GM19467 (cell line): ENCODE measurements around the gene MYLK4.

Source experiments
- ATAC-seq: cut with Tn5 transposase; IDR thresholded peaks from one replicate; pipeline ENCODE4 v1.9.1; 2021; ENCODE audit warnings: mild to moderate bottlenecking, moderate library complexity; ENCODE audit not compliant: unreplicated experiment

MYLK4 gene

DNA sequence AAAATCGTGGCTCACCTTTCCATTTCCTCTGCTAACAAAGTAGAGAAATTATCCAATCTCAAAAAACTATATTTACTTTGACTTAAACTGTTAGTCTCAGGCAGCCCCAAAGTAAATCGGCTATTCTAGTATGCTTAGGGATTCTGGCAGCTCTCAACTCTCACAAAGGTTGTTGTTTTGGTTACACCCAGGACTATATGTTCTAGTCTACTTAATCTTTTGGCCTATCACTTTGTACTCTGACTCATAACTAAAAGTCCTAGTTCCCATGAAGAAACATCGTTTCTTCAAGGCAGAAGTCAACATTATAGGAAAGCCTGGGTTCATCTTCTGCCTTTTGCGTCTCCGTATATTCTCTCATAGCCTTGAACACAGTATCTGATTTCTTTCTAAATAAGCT is 42.3 kb downstream of the MYLK4 start:
- ATAC-seq, result no peak

- ATAC-seq, result no peak
These were observed 44.2 kb downstream of the MYLK4 start for GRCh38 chr6:2706558-2706957.

GRCh38 chr6:2705256-2705655 is 45.5 kb downstream of the MYLK4 start:
- no peak for ATAC-seq

GRCh38 chr6:2697291-2697690 is 53.4 kb downstream of the MYLK4 start:
- ATAC-seq, result no peak

GRCh38 chr6:2695454-2696095 is 55.1 kb downstream of the MYLK4 start:
- ATAC-seq, result no peak

DNA sequence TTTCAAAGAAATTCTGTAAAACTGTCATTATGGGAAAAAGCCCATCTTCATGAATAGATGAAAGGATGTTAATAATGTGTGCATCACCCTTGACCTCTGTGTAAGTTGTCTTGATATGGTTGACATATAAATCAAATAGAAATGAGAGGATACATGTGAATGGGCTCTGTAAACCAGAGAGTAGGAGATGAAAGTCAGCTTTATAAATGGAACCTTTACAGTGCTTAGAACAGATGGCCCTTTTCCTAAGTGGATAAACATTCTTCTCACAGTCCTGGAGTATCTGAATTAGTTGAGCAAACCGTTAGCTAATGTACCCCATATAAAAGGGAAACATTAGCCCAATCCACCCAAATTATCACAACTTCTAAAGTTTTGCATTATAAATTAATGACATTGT is 57.5 kb downstream of the MYLK4 start:
- no peak for ATAC-seq

DNA sequence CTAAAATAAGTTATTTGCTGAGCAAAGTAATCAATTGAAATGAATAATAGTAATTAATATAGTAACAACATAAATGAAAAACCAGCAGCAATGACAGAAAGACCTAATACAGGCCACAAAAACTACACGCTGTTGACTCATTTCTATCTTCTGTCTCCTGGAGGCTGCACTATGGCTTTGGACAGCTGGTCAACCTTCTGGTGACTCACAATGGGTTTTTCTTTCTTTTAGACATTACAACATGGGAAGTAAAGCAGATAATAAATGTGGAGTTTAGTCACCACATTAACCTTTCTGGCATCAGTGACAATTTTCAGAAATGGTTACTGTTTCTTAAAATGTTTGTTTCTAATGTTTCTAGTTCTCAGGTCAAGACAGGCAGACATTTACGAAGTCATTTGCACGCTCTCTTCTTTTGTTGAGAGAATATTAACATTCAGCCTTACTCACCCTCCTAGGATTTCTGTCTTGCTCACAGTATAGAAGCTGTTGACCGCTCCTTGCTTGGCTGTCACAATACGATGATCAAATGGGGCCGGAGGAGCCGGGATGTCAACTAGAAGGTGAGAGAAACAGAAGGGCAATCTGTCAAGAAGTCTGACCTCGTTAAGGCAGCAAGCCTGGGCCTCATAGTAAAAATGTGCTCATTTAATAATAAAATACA is 62.2 kb downstream of the MYLK4 start:
- ATAC-seq, result no peak

GRCh38 chr6:2687456-2687855 is 63.3 kb downstream of the MYLK4 start:
- ATAC-seq, result no peak

GRCh38 chr6:2686515-2686914 is 64.2 kb downstream of the MYLK4 start:
- ATAC-seq, result no peak

DNA sequence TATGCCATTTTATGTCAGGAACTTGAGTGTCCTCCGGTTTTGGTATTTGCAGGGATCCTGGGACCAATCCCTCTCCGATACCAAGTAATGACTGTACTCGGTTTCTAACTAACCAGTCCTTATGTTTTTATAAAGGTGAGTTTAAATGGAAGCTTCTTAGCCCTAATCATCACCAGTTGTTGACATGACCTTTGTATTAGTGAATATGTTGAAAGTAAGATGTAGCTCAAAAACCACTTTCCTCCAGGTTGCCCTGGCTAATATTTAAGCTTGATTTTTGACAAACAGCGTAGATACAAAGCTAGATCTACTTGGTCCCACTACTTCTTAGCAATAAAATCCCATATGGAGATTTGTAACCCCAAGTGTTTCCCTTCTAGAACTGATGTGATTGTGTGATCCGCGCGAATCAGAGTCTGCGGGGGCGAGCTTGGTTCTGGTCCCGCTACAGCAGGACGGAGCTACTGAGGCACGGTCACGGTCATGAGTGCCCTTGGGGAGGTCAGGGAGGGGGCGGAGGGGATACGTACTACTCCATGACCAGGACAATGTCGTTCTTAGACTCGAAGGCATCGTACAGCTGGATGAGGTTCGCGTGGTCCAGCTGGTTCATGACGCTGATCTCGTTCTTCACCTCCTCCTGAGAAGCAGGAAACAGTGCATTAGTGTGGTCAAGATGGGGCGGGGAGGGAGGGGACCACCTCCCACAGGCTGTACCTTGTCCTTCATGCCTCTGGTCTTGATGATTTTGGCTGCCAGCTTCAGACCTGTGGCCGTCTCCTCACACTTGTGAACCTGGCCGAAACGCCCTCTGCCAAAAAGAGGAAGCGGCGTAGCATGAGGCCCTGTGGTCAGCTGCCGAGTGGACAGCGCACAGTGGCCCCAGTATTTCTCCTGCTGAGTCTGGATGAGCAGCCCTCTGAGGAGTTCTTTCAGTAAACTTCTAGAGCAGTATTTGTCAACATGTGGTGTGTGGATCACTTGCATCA is 65.7 kb downstream of the MYLK4 start:
- ATAC-seq, result no peak

DNA sequence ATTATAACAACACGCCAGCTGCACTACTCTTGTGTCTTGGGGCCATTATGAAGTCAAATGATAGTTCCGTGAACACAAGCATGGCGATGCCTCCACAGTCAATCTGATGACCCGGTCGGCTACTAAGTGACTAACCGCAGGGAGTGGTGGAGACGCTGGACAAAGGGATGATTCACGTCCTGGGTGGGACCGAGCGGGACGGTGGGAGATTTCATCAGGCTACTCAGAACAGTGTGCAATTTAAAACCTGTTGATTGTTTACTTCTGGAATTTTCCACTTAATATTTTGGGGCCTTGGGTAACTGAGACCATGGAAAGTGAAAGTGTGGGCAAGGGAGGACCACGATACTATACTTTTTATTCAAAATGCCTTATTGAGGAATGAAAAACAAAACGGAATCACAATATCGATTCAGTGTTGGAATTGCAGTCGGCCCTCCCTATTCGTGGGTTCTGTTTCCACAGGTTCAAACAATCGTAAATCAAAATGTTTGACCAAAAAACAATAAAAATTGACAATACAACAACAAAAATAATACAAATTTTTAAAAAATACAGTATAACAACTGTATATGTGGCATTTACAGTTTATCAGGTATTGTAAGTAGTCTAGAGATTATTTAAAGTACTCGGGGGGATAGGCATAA is 66.5 kb downstream of the MYLK4 start:
- ATAC-seq, result no peak

DNA sequence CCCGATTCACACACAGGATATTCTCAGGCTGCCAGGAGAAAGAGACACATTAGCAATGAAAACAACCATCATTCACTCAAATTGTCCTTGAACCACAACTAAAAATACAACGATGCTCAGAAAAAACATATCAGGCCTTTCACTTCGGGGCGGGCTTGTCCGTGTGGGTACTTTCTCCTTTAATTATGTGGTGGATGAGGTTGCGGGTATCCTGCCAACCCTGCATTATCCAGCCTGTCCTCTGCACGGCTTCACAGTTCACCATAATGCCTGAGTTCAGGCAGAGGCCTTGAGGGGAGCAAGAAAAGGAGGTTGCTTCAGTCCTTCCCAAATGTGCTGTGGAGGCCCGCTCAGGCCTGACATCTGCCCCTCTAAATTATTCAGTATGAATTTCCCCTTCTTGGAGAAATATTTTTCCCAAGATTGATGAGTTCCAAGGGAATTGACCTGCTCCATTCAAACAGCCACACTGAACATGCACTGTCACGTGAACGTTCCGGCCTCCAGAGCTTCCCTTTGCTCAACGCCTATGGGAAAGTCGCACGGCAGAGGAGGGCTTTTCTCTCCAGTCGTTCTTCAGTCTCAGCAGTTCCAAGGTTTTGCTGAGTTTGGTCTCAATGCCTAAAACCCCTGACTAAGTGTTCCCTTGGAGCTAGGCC is 70.3 kb downstream of the MYLK4 start:
- no peak for ATAC-seq

GRCh38 chr6:2677080-2677593 is 73.6 kb downstream of the MYLK4 start:
- ATAC-seq, result no peak

GRCh38 chr6:2676048-2676447 is 74.7 kb downstream of the MYLK4 start:
- no peak for ATAC-seq

- ATAC-seq, result no peak
These were observed 75.9 kb downstream of the MYLK4 start for GRCh38 chr6:2674857-2675256.

- ATAC-seq, result no peak
These were observed 81.5 kb downstream of the MYLK4 start for GRCh38 chr6:2669067-2669700.

DNA sequence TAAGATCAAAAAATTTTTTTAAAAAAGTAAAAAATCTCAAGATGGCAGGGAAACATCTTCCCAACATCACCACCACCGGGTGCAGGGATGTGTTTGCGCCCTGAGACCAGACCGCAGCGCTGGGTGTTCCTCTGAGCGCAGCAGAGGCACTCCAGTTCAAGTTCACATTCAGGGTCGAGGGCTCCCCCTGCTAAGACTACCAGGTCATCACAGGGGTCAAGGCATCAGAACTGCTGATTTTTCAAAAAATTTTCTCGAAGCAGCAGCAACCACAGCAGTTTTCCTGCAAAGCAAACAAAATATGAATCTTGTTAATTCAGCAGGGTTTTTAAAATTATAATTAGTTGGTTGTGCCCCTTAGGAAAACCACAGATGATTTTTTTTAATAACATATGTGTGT is 83.1 kb downstream of the MYLK4 start:
- no peak for ATAC-seq

- no peak for ATAC-seq
These were observed 83.7 kb downstream of the MYLK4 start for GRCh38 chr6:2666906-2667575.
